Mesenteric fat pad (tissue), 1 donor: ENCODE results near the gene SLC2A8. TPM values are rescaled to one million over a fixed set of nuclear protein-coding genes. Genes with fewer than 3 reads are reported as not detected.

ENCODE experiments used
- DNase-seq: peaks from one replicate; pipeline ENCODE4 v3.0.0-alpha.2; 2020; ENCODE audit warnings: low spot score
- total RNA-seq: library from RNA; stranded (reverse); fragmentation: NEBNext Ultra II Directional; extraction: Animal tissue kit (Norgen Biotek cat#: 25700); gene quantifications from one replicate; pipeline ENCODE4 v1.2.1, GENCODE V29; 2021
- donor health status: DM: yes; HTN: yes; CAD: no.

SLC2A8 gene
- total RNA-seq, 1 donor from 2014 or later: 15.1 TPM

- DNase-seq: no peak
These were observed 26.0 kb upstream of the SLC2A8 start for GRCh38 chr9:127370672-127371648.

GRCh38 chr9:127380479-127380878 is 16.5 kb upstream of the SLC2A8 start:
- DNase-seq: no peak

DNA sequence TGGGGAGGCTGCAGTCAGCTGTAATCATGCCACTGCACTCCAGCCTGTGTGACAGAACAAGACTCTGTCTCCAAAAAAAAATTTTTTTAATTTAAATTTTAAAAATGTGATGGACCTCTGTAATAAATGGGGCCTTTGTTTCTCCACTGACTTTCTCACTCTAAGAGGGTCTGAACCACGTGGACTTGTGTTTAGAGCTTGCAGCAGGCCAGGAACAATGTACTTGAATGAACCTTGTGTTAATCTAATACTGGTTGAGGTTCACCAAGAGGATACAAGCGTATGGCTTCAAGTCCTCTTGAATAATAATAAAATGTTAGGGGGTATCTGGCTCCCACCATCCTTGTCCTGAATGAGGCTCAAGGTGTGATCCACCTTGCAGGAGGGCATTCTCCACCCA is 14.4 kb upstream of the SLC2A8 start:
- DNase-seq: no peak

DNA sequence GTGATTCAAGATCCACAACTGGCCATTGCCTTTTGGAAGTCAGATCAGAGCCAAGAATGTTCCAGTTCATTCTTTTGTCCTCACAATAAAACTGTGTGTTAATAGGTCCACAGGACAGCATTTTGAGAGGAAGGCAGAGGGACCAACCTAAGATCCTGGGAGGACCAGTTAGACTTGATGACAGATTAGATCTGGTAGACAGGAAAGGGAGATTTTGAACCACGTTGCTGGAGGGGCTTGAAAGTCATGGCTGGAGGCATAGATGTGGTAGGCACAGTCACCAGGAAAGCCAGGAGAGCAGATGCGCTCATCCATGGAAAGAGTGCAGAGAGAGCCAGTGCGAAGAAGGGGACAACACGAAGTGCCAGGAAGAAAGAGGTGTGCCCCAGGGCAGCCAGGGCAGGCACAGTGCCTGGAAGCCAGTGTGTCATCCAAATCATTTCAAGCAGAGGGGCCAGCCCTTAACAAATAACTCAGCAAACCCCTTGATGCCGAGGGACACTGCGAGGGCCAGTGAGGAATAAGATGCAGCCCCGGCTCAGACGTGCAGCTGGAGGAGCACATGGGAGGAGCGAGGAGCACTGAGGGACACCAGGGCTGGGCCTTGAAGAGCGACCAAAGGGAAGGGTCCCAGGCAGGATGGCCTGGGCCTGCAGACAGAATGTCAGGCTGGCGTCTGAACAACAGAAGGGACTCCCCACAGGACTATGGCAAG is 12.8 kb upstream of the SLC2A8 start:
- DNase-seq: peak; percentile 64

GRCh38 chr9:127384901-127385300 is 12.1 kb upstream of the SLC2A8 start:
- peak; percentile 53 for DNase-seq

DNA sequence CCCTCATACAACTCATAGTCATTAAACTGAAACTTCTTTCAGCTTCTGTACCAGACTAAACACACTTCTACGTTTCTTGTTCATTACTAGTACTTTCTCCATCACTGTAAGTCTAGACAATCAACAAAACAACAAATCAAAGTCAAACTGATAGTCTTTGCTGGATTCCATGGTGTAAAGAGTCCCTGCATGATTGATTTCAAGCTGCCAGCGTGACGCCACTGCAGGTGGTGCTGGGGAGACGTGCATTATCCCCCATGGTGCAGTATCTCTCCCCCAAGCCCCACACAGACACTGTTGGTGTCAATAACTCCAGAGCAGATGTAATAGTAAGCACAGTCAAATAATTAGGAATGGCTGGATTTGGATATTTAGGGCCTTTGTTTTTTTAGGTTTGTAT is 10.7 kb upstream of the SLC2A8 start:
- no peak for DNase-seq

- DNase-seq: no peak
These were observed 10.0 kb upstream of the SLC2A8 start for GRCh38 chr9:127386981-127387380.

DNA sequence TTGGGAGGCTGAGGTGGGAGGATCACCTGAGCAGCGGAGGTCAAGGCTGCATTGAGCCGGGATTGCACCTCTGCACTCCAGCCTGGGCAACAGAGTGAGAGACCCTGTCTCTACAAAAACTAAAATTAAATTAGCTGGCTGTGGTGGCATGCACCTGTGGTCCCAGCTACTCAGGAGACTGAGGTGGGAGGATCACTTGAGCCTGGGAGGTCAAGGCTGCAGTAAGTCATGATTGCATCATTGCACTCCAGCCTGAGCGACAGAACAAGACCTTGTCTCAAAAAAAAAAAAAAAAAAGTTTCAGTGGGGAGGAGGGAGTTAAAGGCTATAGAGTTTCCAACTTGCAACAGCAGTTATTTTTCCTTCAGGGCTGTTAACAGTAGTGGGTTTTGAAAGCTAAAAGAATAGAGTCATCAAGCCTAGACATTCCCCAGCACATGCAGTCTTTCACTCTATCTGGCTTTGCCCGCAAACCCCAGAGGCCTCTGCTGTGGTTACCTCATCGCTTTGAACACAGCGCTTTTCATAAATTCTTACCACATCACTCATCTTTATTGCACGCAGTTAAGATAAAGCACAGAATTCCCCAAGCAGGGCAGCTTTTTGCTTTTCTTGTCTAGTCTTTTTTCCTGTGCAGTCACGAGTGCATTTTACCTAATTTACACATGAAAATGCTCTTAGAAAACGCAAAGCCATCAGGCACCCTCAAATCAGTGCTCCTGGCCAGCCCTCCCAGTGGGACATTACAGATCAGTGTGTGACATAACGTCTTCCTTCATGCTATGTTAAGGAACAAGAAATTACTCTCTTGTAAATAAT is 8.7 kb upstream of the SLC2A8 start:
- no peak for DNase-seq

DNA sequence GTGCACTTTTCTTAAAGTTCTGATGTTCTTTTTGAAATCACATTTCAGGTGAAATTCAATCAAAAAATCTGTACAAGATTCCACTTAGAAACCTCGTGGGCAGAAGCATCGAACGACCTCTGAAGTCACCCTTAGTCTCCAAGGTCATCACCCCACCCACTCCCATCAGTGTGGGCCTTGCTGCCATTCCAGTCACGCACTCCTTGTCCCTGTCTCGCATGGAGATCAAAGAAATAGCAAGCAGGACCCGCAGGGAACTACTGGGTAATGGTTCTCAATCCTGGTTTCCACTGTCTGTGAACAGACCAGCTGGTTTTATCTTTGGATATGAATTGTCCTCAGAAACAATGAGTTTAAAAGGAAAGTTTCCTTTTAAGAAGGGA is 8.1 kb upstream of the SLC2A8 start:
- DNase-seq: no peak

- DNase-seq: no peak
These were observed 7.4 kb upstream of the SLC2A8 start for GRCh38 chr9:127389381-127390247.

GRCh38 chr9:127390248-127390545 is 6.8 kb upstream of the SLC2A8 start:
- DNase-seq: no peak

GRCh38 chr9:127390563-127390962 is 6.4 kb upstream of the SLC2A8 start:
- DNase-seq: no peak

DNA sequence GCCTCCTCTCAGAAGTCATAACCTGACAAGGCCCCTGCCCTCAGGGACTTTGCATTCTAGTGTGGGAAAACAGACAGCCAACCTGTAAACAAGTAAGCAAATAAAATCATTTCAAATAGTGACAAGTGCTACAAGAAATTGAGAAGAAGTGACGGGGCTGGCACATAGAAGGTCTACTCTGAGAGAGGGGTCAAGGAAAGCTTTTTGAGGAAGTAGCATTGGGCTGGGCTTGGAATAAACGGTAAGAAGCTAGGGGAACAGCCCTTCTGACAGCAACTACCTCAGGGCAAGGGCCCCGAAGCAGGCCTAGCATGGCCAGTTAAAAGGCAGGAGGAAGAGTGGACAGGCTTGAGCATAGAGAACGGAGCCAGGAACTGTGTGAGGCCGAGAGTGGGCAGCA is 4.8 kb upstream of the SLC2A8 start:
- no peak for DNase-seq

- DNase-seq: no peak
These were observed 4.0 kb upstream of the SLC2A8 start for GRCh38 chr9:127392976-127393375.

DNA sequence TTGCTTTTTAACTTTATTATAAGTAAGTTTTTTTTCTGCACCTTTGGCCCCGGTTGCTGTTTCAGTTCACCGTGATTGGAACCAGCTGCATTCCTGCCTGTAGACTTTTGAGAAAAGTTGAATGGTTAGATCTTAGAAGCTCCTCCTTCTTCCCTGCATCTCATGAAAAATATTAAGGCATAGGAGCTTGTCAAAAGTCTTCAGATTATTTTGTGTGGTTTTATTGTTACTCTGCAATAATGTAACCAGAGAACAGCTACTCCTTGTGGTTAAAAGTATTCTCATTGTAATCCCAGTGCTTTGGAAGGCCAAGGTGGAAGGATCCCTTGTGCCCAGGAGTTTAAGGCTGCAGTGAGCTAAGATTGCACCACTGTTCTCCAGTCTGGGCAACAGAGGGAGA is 3.3 kb upstream of the SLC2A8 start:
- DNase-seq: no peak

GRCh38 chr9:127395497-127396252 is 1.3 kb upstream of the SLC2A8 start:
- no peak for DNase-seq

- no peak for DNase-seq
These were observed 639 bp upstream of the SLC2A8 start for GRCh38 chr9:127396253-127396807.

DNA sequence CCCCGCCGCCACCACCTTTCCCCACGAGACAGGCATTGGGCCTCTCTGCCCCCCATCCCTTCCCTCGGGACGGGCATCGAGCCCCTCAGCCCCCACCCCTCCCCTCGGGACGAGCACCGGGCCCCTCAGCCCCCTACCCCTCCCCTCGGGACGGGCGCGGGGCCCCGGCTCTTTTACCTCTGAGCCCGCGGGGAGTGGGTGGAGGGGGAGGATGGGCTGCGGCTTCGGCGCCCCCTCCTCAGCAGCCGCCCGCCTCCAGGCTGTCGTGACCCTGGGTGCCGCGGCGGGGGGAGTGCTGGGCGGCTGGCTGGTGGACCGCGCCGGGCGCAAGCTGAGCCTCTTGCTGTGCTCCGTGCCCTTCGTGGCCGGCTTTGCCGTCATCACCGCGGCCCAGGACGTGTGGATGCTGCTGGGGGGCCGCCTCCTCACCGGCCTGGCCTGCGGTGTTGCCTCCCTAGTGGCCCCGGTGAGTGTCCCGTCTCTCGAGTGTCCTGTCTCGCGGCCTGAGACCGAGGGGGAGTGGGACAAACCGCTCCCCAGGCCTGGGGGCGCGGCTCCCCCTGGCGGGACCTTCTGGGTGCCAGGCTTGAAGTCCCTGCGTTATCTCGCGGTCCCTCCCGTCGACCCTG is 791 bp downstream of the SLC2A8 start:
- no peak for DNase-seq

DNA sequence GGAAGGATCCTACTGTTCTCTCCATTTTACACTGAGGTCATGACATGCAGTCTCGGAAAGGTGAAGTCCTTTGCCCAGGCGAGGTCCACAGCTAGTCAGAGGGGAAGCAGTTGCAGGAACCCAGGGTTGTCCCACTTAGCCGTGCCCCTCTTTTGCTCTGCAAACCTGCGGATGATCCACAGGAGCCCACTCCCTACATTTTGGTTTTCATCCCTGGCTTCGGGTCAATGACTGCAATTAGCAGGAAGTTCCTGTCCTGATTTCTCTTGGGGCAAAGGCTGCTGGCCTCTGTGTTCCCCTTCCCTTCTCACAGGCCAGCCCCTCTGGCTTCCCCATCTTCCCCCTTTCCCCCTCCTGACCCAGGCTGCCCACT is 1.3 kb downstream of the SLC2A8 start:
- no peak for DNase-seq
